Gastroesophageal sphincter (tissue), 4 donors: ENCODE measurements around the gene FANCI. TPM values are rescaled to one million over a fixed set of nuclear protein-coding genes. Genes with fewer than 3 reads are reported as not detected.

Source experiments
- ATAC-seq: fragments of 150-250 bp; one replicate; pipeline ENCODE4 v1.9.1; 2016; ENCODE audit warnings: mild to moderate bottlenecking, moderate library complexity
- H3K27ac ChIP-seq, 4 donors: fragments of 200-600 bp; sonication (generic) in 3 of 4; 1 replicate in 3 of 4; 2 replicates in 1 of 4; pipeline ENCODE4 v1.5.1; 2016 to 2019
- H3K27me3 ChIP-seq: fragments of 200-600 bp; sonication (generic); one replicate; pipeline ENCODE4 v1.5.1; 2019
- H3K36me3 ChIP-seq, 2 donors: fragments of 200-600 bp; sonication (generic); one replicate each; pipeline ENCODE4 v1.5.1; 2019; ENCODE audit warnings: control low read depth in 1 of 2
- H3K4me1 ChIP-seq, 3 donors: fragments of 200-600 bp; sonication (generic); 1 replicate in 2 of 3; 2 replicates in 1 of 3; pipeline ENCODE4 v1.5.1; 2016 to 2019; ENCODE audit warnings: control low read depth in 2 of 3
- H3K4me3 ChIP-seq, 2 donors: fragments of 200-600 bp; sonication (generic); one replicate each; pipeline ENCODE4 v1.5.1; 2019; ENCODE audit warnings: mild to moderate bottlenecking in 1 of 2, moderate library complexity in 1 of 2
- H3K9me3 ChIP-seq, 3 donors: fragments of 200-600 bp; sonication (generic); one replicate each; pipeline ENCODE4 v1.5.1; 2017 to 2019; ENCODE audit warnings: control low read depth in 2 of 3
- CTCF ChIP-seq, 4 experiments: fragments of 200-600 bp in 2 of 4; fragments of 450-650 bp in 2 of 4; sonication (generic) in 1 of 4; IDR thresholded peaks; one replicate each; pipeline ENCODE4 v1.5.1; 2017 to 2019; ENCODE audit warnings: antibody characterized with exemption in 4 of 4, mild to moderate bottlenecking in 2 of 4, moderate library complexity in 2 of 4
- EP300 ChIP-seq: sonication (generic); formaldehyde crosslinking; IDR thresholded peaks from one replicate; pipeline ENCODE4 v1.6.1; 2017; ENCODE audit warnings: antibody characterized with exemption, mild to moderate bottlenecking
- POLR2A ChIP-seq, 2 donors: fragments of 450-650 bp; IDR thresholded peaks; one replicate each; pipeline ENCODE4 v1.6.1; 2017; ENCODE audit warnings: antibody characterized with exemption in 2 of 2, mild to moderate bottlenecking in 2 of 2, moderate library complexity in 1 of 2
- POLR2AphosphoS5 ChIP-seq: sonication (generic); formaldehyde crosslinking; IDR thresholded peaks from one replicate; pipeline ENCODE4 v1.6.1; 2017; ENCODE audit warnings: antibody characterized with exemption
- WGBS, 2 donors: methylation state at CpG; one replicate each; pipeline ENCODE4 v1.1.5; 2018; ENCODE audit warnings: low coverage in 1 of 2; 5-methylcytosine and 5-hydroxymethylcytosine counted together
- total RNA-seq, 4 donors: library from RNA; depleted of rRNA; stranded (reverse); fragments of >200 nt; gene quantifications; one replicate each; pipeline ENCODE4 v1.1.0, GENCODE V29; 2016

The FANCI gene
- total RNA-seq, 4 donors from 2014 or later, result 1.9 to 12.5 (median 7.1) TPM

- ATAC-seq, result no peak
- TF ChIP-seq EP300 (no peak), CTCF (IDR thresholded peaks at IDR 0.05) (no peak), POLR2AphosphoS5 (no peak), POLR2A (IDR thresholded peaks at IDR 0.05) (no peak)
- WGBS, 2 donors, result 75 to 79% methylated on average over 2 of the region's 5 CpGs
Observed at GRCh38 chr15:89301304-89302089, 57.7 kb downstream of the FANCI start.

DNA sequence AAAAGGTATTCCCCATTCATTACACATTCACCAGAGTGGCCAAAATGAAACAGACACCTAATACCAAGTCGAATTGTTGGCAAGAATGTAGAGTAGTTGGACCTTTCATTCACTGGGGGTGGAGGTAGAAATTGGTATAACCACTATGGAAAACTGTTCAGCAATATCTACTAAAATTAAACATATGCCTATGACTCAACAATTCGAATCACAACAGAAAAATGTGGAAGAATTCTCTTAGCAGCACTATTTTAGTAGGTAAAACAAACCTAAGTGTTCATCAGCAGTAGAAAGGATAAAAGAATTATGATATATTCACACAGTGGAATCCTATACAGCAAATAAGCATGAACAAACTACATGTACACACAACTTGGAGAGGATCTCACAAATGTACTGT is 60.2 kb downstream of the FANCI start:
- no peaks in the 10 kb centered on the region for H3K27me3 ChIP-seq
- H3K4me3 ChIP-seq, result no peak overlapping the region
- H3K36me3 ChIP-seq, result peaks cover 0 to 7% of the 10 kb centered on the region in 2 donors
- TF ChIP-seq EP300 (no peak), CTCF (IDR thresholded peaks at IDR 0.05) (no peak), POLR2AphosphoS5 (no peak), POLR2A (IDR thresholded peaks at IDR 0.05) (no peak)
- WGBS, 2 donors, result 86 to 94% methylated on average over 2 of the region's 2 CpGs
- no peaks in the 10 kb centered on the region for H3K4me1 ChIP-seq
- no peaks in the 10 kb centered on the region for H3K9me3 ChIP-seq
- H3K27ac ChIP-seq, result no peak overlapping the region
- no peak for ATAC-seq

More at GRCh38 chr15:89301304-89302089, 57.7 kb downstream of the FANCI start:
- Histone ChIP-seq H3K4me3 (no peak overlapping the region), H3K36me3 (peaks cover 0 to 7% of the 10 kb centered on the region in 2 donors), H3K27me3 (no peaks in the 10 kb centered on the region), H3K27ac (no peak overlapping the region), H3K4me1 (no peaks in the 10 kb centered on the region), H3K9me3 (no peaks in the 10 kb centered on the region)

DNA sequence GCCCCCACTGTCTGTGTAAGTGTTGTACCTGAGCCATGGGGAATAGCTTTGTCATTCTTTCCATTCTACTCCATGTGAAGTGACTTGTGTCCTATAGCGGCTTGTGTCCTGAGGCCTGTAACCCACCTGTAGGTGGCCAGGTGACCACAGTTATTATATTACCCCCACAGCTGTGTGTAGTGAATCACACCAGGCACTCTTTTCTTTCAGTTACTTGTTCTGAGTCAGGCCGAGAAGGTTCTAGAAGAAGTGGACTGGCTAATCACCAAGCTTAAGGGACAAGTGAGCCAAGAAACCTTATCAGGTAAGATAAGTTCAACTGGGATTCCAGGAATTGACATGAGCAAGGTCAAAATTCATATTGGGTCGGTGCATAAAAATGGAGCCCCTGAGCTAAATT is 61.6 kb downstream of the FANCI start:
- TF ChIP-seq EP300 (no peak), CTCF (IDR thresholded peaks at IDR 0.05) (no peak), POLR2A (IDR thresholded peaks at IDR 0.05) (no peak), POLR2AphosphoS5 (no peak)
- H3K4me1 ChIP-seq, result no peaks in the 10 kb centered on the region
- H3K9me3 ChIP-seq, result no peaks in the 10 kb centered on the region
- ATAC-seq, result no peak
- H3K27ac ChIP-seq, result no peak overlapping the region
- H3K4me3 ChIP-seq, result no peak overlapping the region
- H3K27me3 ChIP-seq, result no peaks in the 10 kb centered on the region
- peaks cover 0 to 7% of the 10 kb centered on the region in 2 donors for H3K36me3 ChIP-seq
- 100% methylated on average over 1 of the region's 3 CpGs for WGBS, 2 donors

GRCh38 chr15:89307046-89307587 is 63.3 kb downstream of the FANCI start:
- ATAC-seq, result no peak
- Histone ChIP-seq H3K36me3 (no peaks in the 10 kb centered on the region), H3K4me3 (no peak overlapping the region), H3K9me3 (no peaks in the 10 kb centered on the region), H3K4me1 (no peaks in the 10 kb centered on the region), H3K27ac (no peak overlapping the region), H3K27me3 (no peaks in the 10 kb centered on the region)
- no peak for TF ChIP-seq POLR2AphosphoS5
- TF ChIP-seq CTCF (IDR thresholded peaks at IDR 0.05), result no peak
- no peak for TF ChIP-seq EP300
- TF ChIP-seq POLR2A (IDR thresholded peaks at IDR 0.05), result no peak
- 86 to 100% methylated on average over 1 to 2 of the region's 2 CpGs for WGBS, 2 donors

DNA sequence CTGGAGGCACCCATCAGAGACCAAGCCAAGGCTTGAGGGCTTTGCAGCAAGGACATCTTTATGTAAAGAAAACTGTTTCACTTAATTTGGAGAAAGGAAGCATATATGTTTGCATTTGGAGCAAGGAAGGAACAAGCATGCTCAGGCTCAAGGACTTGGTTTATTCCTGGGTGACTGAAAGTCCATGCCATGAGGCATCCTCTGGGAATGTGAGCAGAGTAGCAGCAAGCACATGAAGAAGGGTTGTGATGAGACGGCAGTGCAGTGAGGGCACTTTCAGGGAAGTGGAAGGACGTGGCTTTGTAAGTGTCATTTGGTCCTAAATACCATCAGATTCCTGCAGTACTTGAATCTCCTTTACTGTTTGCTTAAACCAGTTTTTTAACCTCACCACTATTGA is 64.0 kb downstream of the FANCI start:
- 78% methylated on average over 2 of the region's 2 CpGs; no CpG with 5 or more reads in 1 of the 2 donors for WGBS, 2 donors
- no peak overlapping the region for H3K27ac ChIP-seq
- no peaks in the 10 kb centered on the region for H3K36me3 ChIP-seq
- H3K4me1 ChIP-seq, result no peaks in the 10 kb centered on the region
- no peak overlapping the region for H3K4me3 ChIP-seq
- no peaks in the 10 kb centered on the region for H3K27me3 ChIP-seq
- TF ChIP-seq EP300, result no peak
- TF ChIP-seq POLR2A (IDR thresholded peaks at IDR 0.05), result no peak
- TF ChIP-seq POLR2AphosphoS5, result no peak
- TF ChIP-seq CTCF (IDR thresholded peaks at IDR 0.05), result no peak
- H3K9me3 ChIP-seq, result no peaks in the 10 kb centered on the region
- no peak for ATAC-seq
